ENCODE data around the gene LY6G5C. TPM values are rescaled to one million over a fixed set of nuclear protein-coding genes. Genes with fewer than 3 reads are reported as not detected.

Gene LY6G5C
- total RNA-seq, 1 donor from 2014 or later = 5.3 TPM

Small RNAs within 50 kb of the gene (small RNA-seq; reads per million reads assigned to genes)
- gene LY6G6D (not detected), gene MIR4646 (not detected), gene MIR6832 (not detected), gene RF00019 (not detected)

Other genes with a start within 250 kb of the LY6G5C start
- gene MICB, start 182.9 kb downstream of the LY6G5C start, total RNA-seq = 0.41 TPM
- not detected for gene MCCD1, start 152.1 kb downstream of the LY6G5C start, total RNA-seq
- gene DDX39B, start 139.1 kb downstream of the LY6G5C start, total RNA-seq = 318 TPM
- 54.6 TPM for gene ATP6V1G2, start 134.5 kb downstream of the LY6G5C start, total RNA-seq
- 20.4 TPM for gene NFKBIL1, start 133.5 kb downstream of the LY6G5C start, total RNA-seq
- not detected for gene LTA, start 108.8 kb downstream of the LY6G5C start, total RNA-seq
- not detected for gene TNF, start 105.5 kb downstream of the LY6G5C start, total RNA-seq
- not detected for gene LTB, start 98.6 kb downstream of the LY6G5C start, total RNA-seq
- gene LST1, start 94.8 kb downstream of the LY6G5C start, total RNA-seq = 1.2 TPM
- gene NCR3, start 88.1 kb downstream of the LY6G5C start, total RNA-seq = not detected
- 6.9 TPM for gene AIF1, start 65.8 kb downstream of the LY6G5C start, total RNA-seq
- 30.6 TPM for gene PRRC2A, start 60.4 kb downstream of the LY6G5C start, total RNA-seq
- 150 TPM for gene BAG6, start 28.4 kb downstream of the LY6G5C start, total RNA-seq
- gene APOM, start 25.2 kb downstream of the LY6G5C start, total RNA-seq = 0.41 TPM
- 16.7 TPM for gene C6orf47, start 20.3 kb downstream of the LY6G5C start, total RNA-seq
- gene GPANK1, start 16.1 kb downstream of the LY6G5C start, total RNA-seq = 11.4 TPM
- 66.0 TPM for gene CSNK2B, start 15.0 kb downstream of the LY6G5C start, total RNA-seq
- 1.6 TPM for gene LY6G5B, start 11.1 kb downstream of the LY6G5C start, total RNA-seq
- 41.6 TPM for gene ABHD16A, start 22.3 kb upstream of the LY6G5C start, total RNA-seq
- gene LY6G6F, start 25.8 kb upstream of the LY6G5C start, total RNA-seq = not detected
- gene LY6G6D, start 34.3 kb upstream of the LY6G5C start, total RNA-seq = not detected
- gene LY6G6C, start 40.7 kb upstream of the LY6G5C start, total RNA-seq = not detected
- not detected for gene MPIG6B, start 42.3 kb upstream of the LY6G5C start, total RNA-seq
- gene DDAH2, start 48.2 kb upstream of the LY6G5C start, total RNA-seq = 90.9 TPM
- gene CLIC1, start 55.5 kb upstream of the LY6G5C start, total RNA-seq = 26.1 TPM
- gene MSH5, start 58.9 kb upstream of the LY6G5C start, total RNA-seq = 2.9 TPM
- 0.82 TPM for gene SAPCD1, start 81.6 kb upstream of the LY6G5C start, total RNA-seq
- under 0.01 TPM for gene VWA7, start 96.3 kb upstream of the LY6G5C start, total RNA-seq
- 34.6 TPM for gene VARS1, start 114.7 kb upstream of the LY6G5C start, total RNA-seq
- gene LSM2, start 125.9 kb upstream of the LY6G5C start, total RNA-seq = 23.6 TPM
- 5.7 TPM for gene HSPA1L, start 134.2 kb upstream of the LY6G5C start, total RNA-seq
- 111 TPM for gene HSPA1A, start 134.5 kb upstream of the LY6G5C start, total RNA-seq
- gene HSPA1B, start 146.7 kb upstream of the LY6G5C start, total RNA-seq = 180 TPM
- gene NEU1, start 181.8 kb upstream of the LY6G5C start, total RNA-seq = 19.6 TPM
- gene SLC44A4, start 197.9 kb upstream of the LY6G5C start, total RNA-seq = not detected
- gene EHMT2, start 216.6 kb upstream of the LY6G5C start, total RNA-seq = 102 TPM
- gene ZBTB12, start 221.0 kb upstream of the LY6G5C start, total RNA-seq = 25.7 TPM
- gene C2, start 246.7 kb upstream of the LY6G5C start, total RNA-seq = 3.7 TPM